ENCODE measurements around the gene SND1. TPM values are rescaled to one million over a fixed set of nuclear protein-coding genes. Genes with fewer than 3 reads are reported as not detected.

SND1 gene
- total RNA-seq, 1 experiment from 2014 or later, result 218 TPM

GRCh38 chr7:127658970-127659630 is 7.1 kb downstream of the SND1 start:
- WGBS (ENCODE audit: extremely low coverage, insufficient read length, low lambda C conversion rate), result no CpG with 5 or more reads among the region's 3 CpGs
- H3K36me3 Mint-ChIP-seq (ENCODE audit: insufficient read depth in 1 of 3, low read depth in 3 of 3), result peaks cover 8 to 35% (median 13%) of the 10 kb centered on the region in 3 experiments; a peak in 6 of 7 replicates
- Histone ChIP-seq H4K8ac (replicated peaks; ENCODE audit: insufficient read length, low read depth, low read length) (no peak overlapping the region), H4K5ac (ENCODE audit: insufficient read length, low read depth, low read length) (no peak overlapping the region), H3K14ac (ENCODE audit: insufficient read depth, low read length) (no peak overlapping the region), H3K9me3 (ENCODE audit: control insufficient read depth, low read depth, low read length) (no peaks in the 10 kb centered on the region), H3K27me3 (ENCODE audit: insufficient read depth, low read length) (no peaks in the 10 kb centered on the region), H3K79me1 (ENCODE audit: insufficient read depth, low read depth, low read length, poor library complexity, severe bottlenecking) (peaks cover 3% of the 10 kb centered on the region), H4K91ac (ENCODE audit: insufficient read length, low read depth, low read length) (no peak overlapping the region), H3K23ac (ENCODE audit: insufficient read length, low read depth, low read length) (no peak overlapping the region), H2AK5ac (ENCODE audit: insufficient read length, low read length) (no peak overlapping the region), H3K56ac (ENCODE audit: insufficient read length, low read depth, low read length) (no peak overlapping the region), H3T11ph (ENCODE audit: low read length) (no peak overlapping the region), H4K20me1 (ENCODE audit: control insufficient read depth, insufficient read depth, insufficient read length) (no peaks in the 10 kb centered on the region), H2BK120ac (ENCODE audit: low read depth, low read length, poor library complexity, severe bottlenecking) (no peak overlapping the region), H2BK20ac (ENCODE audit: low read depth, low read length, poor library complexity, severe bottlenecking) (no peak overlapping the region), H2BK5ac (ENCODE audit: insufficient read length, low read length) (no peak overlapping the region), H3K4ac (ENCODE audit: low read depth, low read length) (no peak overlapping the region), H3K4me1 (ENCODE audit: insufficient read depth, low read length) (peaks cover 6% of the 10 kb centered on the region; the same call in 1 of the 2 replicates), H3K9ac (ENCODE audit: extremely low read depth, insufficient read length, low read length) (no peak overlapping the region), H3K18ac (ENCODE audit: insufficient read length, low read depth, low read length) (no peak overlapping the region), H2BK15ac (ENCODE audit: low read depth, low read length) (no peak overlapping the region), H3K23me2 (ENCODE audit: insufficient read length, low read depth, low read length, poor library complexity, severe bottlenecking) (no peaks in the 10 kb centered on the region), H3K79me2 (ENCODE audit: insufficient read depth, low read length) (peaks cover 64% of the 10 kb centered on the region; the same call in 1 of the 2 replicates), H2AFZ (ENCODE audit: low read length) (no peak overlapping the region), H3K27ac (ENCODE audit: insufficient read length, low read depth, low read length) (no peak overlapping the region), H3K4me2 (ENCODE audit: insufficient read depth, insufficient read length, low read length) (no peak overlapping the region), H2BK12ac (ENCODE audit: insufficient read length, low read depth, low read length) (no peak overlapping the region)
- H3K4me1 Mint-ChIP-seq, result peaks cover 42 to 46% of the 10 kb centered on the region in 2 experiments
- 0 out of 7 replicates have a peak overlapping the region, but pooled peaks of 1 of the 3 experiments have one; percentile 9 for H3K27ac Mint-ChIP-seq
- TF ChIP-seq, protein P1, sequence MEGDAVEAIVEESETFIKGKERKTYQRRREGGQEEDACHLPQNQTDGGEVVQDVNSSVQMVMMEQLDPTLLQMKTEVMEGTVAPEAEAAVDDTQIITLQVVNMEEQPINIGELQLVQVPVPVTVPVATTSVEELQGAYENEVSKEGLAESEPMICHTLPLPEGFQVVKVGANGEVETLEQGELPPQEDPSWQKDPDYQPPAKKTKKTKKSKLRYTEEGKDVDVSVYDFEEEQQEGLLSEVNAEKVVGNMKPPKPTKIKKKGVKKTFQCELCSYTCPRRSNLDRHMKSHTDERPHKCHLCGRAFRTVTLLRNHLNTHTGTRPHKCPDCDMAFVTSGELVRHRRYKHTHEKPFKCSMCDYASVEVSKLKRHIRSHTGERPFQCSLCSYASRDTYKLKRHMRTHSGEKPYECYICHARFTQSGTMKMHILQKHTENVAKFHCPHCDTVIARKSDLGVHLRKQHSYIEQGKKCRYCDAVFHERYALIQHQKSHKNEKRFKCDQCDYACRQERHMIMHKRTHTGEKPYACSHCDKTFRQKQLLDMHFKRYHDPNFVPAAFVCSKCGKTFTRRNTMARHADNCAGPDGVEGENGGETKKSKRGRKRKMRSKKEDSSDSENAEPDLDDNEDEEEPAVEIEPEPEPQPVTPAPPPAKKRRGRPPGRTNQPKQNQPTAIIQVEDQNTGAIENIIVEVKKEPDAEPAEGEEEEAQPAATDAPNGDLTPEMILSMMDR (conservative IDR thresholded peaks at IDR 0.05), result no peak
- no peak overlapping the region for H3K4me3 Mint-ChIP-seq
- no peak for DNase-seq
- no peaks in the 10 kb centered on the region for H3K9me3 Mint-ChIP-seq
- no peaks in the 10 kb centered on the region for H3K27me3 Mint-ChIP-seq (ENCODE audit: low read depth)

Data from H9 (cell line).